ENCODE measurements around the gene ANKRD23.
A peak's percentile ranks its signal among the peaks of the same experiment; 100 is the strongest.

ANKRD23 gene

DNA sequence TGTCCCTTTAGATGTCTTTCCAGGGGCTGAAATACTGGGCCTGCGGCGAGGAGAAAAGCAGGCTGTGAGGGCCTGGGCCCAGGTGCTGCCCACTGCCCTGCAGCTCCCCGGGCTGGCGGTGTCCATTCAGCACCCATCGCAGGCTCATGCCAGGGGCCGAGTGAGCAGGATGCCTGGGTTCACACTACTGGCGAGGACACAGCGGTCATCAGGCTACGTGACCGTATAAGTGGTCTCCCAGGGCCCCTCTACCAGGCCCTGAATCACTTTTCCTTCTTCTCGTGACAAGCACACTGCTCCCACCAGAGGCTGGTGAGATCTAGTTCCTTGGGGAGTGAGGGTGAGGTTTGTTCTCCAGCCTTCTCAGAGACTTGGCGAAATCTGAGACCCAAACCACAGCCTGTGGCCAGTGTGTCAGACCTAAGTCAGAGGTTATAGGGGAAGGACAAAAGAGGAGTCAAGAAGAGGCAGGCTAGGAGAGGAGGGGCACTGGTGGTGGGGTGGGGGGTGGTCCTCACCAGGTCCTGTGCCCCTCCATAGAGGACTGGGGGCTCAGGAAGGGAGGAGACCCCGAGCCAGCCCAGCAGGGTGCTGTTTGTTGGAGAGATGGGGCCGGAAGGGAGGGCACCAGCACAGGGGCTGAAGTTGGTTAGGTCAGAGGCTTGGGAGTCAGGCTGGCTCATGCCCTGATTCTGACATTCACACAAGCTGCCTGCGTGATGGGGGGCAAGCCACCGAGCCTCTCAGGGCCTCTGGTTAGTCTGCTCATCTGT is 32.6 kb upstream of the ANKRD23 start:
- peak overlapping the region; percentile 36 for H3K27ac ChIP-seq (ENCODE audit: low read depth, low read length)
- H3K9ac ChIP-seq (ENCODE audit: low read depth, low read length) = no peak overlapping the region
- H3K4me1 ChIP-seq (ENCODE audit: control insufficient read depth, insufficient read depth, low read length) = peaks cover 36% of the 10 kb centered on the region
- H3K9me3 ChIP-seq (ENCODE audit: control insufficient read depth, insufficient read depth, low read length) = no peaks in the 10 kb centered on the region
- H3K36me3 ChIP-seq (ENCODE audit: control insufficient read depth, insufficient read depth, low read length) = no peaks in the 10 kb centered on the region
- no peaks in the 10 kb centered on the region for H3K27me3 ChIP-seq (ENCODE audit: control insufficient read depth, insufficient read depth, low read length)
- no peak overlapping the region for H3K4me3 ChIP-seq (ENCODE audit: low read depth, low read length)

DNA sequence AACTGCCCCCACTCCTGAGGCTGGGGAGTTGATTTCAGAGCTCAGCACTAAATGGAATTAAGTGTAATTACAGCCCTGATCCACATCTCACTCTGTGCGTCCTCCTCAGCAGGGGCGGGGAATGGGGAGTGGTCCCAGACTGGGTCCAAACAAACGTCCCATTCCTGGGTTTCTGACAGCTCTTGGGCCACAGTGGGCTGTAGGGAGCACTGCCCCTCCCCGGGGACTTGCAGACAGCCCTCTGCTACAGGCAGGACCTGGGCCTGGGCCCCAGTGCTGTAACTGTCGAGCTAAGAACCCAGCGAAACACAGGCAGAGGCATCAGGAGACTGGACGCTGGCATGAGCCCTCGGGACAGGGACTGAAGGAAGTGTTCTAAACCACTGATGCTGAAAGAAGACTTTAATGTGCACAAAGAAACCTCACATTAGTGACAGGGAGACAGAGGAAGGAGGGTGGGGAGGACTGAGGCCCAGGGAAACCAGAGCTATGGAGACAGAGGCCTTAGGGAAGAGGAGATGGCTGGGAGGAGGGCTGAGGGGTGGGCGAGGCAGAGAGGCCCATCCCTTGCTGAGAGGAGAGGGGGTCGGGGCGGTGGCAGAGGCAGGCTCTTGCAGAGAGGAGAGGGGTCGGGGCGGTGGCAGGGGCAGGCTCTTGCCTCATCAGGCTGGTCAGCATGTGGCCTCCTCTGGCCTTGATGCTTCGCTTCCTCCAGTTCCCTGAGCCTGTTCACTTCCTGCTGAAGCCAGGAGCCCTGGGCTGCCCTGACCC is 31.9 kb upstream of the ANKRD23 start:
- Histone ChIP-seq H3K4me1 (ENCODE audit: control insufficient read depth, insufficient read depth, low read length) (peaks cover 35% of the 10 kb centered on the region), H3K9me3 (ENCODE audit: control insufficient read depth, insufficient read depth, low read length) (no peaks in the 10 kb centered on the region), H3K9ac (ENCODE audit: low read depth, low read length) (no peak overlapping the region), H3K4me3 (ENCODE audit: low read depth, low read length) (no peak overlapping the region), H3K27ac (ENCODE audit: low read depth, low read length) (peak overlapping the region; percentile 36), H3K36me3 (ENCODE audit: control insufficient read depth, insufficient read depth, low read length) (no peaks in the 10 kb centered on the region), H3K27me3 (ENCODE audit: control insufficient read depth, insufficient read depth, low read length) (peaks cover 7% of the 10 kb centered on the region)

- H3K27me3 ChIP-seq (ENCODE audit: control insufficient read depth, insufficient read depth, low read length) = peaks cover 10% of the 10 kb centered on the region
- no peak overlapping the region for H3K9ac ChIP-seq (ENCODE audit: low read depth, low read length)
- no peak overlapping the region for H3K4me3 ChIP-seq (ENCODE audit: low read depth, low read length)
- no peak overlapping the region for H3K27ac ChIP-seq (ENCODE audit: low read depth, low read length)
- no peaks in the 10 kb centered on the region for H3K9me3 ChIP-seq (ENCODE audit: control insufficient read depth, insufficient read depth, low read length)
- H3K36me3 ChIP-seq (ENCODE audit: control insufficient read depth, insufficient read depth, low read length) = no peaks in the 10 kb centered on the region
- peaks cover 39% of the 10 kb centered on the region for H3K4me1 ChIP-seq (ENCODE audit: control insufficient read depth, insufficient read depth, low read length)
Measured at GRCh38 chr2:96874198-96874831, 30.5 kb upstream of the ANKRD23 start.

- no peaks in the 10 kb centered on the region for H3K36me3 ChIP-seq (ENCODE audit: control insufficient read depth, insufficient read depth, low read length)
- H3K4me1 ChIP-seq (ENCODE audit: control insufficient read depth, insufficient read depth, low read length) = peaks cover 39% of the 10 kb centered on the region
- no peak overlapping the region for H3K4me3 ChIP-seq (ENCODE audit: low read depth, low read length)
- no peak overlapping the region for H3K9ac ChIP-seq (ENCODE audit: low read depth, low read length)
- H3K27me3 ChIP-seq (ENCODE audit: control insufficient read depth, insufficient read depth, low read length) = peaks cover 10% of the 10 kb centered on the region
- H3K27ac ChIP-seq (ENCODE audit: low read depth, low read length) = no peak overlapping the region
- no peaks in the 10 kb centered on the region for H3K9me3 ChIP-seq (ENCODE audit: control insufficient read depth, insufficient read depth, low read length)
Measured at GRCh38 chr2:96873651-96874096, 29.9 kb upstream of the ANKRD23 start.

- H3K4me3 ChIP-seq (ENCODE audit: low read depth, low read length) = no peak overlapping the region
- H3K27ac ChIP-seq (ENCODE audit: low read depth, low read length) = no peak overlapping the region
- peaks cover 41% of the 10 kb centered on the region for H3K4me1 ChIP-seq (ENCODE audit: control insufficient read depth, insufficient read depth, low read length)
- H3K27me3 ChIP-seq (ENCODE audit: control insufficient read depth, insufficient read depth, low read length) = peaks cover 10% of the 10 kb centered on the region
- no peaks in the 10 kb centered on the region for H3K36me3 ChIP-seq (ENCODE audit: control insufficient read depth, insufficient read depth, low read length)
- H3K9me3 ChIP-seq (ENCODE audit: control insufficient read depth, insufficient read depth, low read length) = no peaks in the 10 kb centered on the region
- no peak overlapping the region for H3K9ac ChIP-seq (ENCODE audit: low read depth, low read length)
Measured at GRCh38 chr2:96872591-96873349, 28.9 kb upstream of the ANKRD23 start.

DNA sequence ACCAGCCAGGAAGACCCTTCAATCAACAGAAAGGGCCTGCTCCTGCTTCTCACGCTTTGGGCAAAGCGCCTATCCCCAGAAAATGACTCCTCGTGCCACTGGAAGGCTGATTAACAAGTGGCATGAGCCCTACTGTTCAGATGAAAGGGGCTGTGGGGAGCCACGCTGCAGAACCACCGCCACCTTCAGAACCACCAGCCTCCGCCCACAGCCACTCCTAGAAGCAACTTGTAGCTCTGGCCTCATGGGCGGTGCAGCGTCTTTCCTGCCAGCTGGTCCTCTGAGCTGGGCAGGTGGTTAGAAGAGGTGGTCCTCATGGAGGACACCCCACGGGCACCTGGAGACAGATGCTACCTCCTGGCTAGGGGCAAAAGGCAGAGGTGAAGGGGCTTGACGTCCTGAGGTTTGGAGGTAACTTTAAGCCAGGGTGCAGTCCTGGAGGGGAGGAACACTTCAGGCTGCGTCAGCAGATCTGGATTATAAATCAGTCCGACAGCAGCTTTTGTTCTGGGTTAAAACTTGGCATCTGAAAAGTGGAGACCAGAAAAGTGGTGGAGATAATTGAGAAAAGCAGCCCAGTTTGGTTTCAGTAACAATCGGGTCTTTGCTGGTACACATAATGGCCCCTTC is 26.9 kb upstream of the ANKRD23 start:
- H3K9ac ChIP-seq (ENCODE audit: low read depth, low read length) = peak overlapping the region; percentile 43; the same call in 1 of the 2 replicates
- peak overlapping the region; percentile 91 for H3K4me3 ChIP-seq (ENCODE audit: low read depth, low read length)
- no peak overlapping the region for H3K27ac ChIP-seq (ENCODE audit: low read depth, low read length)
- peaks cover 39% of the 10 kb centered on the region for H3K4me1 ChIP-seq (ENCODE audit: control insufficient read depth, insufficient read depth, low read length)
- no peaks in the 10 kb centered on the region for H3K9me3 ChIP-seq (ENCODE audit: control insufficient read depth, insufficient read depth, low read length)
- H3K27me3 ChIP-seq (ENCODE audit: control insufficient read depth, insufficient read depth, low read length) = peaks cover 10% of the 10 kb centered on the region
- H3K36me3 ChIP-seq (ENCODE audit: control insufficient read depth, insufficient read depth, low read length) = peaks cover 19% of the 10 kb centered on the region

DNA sequence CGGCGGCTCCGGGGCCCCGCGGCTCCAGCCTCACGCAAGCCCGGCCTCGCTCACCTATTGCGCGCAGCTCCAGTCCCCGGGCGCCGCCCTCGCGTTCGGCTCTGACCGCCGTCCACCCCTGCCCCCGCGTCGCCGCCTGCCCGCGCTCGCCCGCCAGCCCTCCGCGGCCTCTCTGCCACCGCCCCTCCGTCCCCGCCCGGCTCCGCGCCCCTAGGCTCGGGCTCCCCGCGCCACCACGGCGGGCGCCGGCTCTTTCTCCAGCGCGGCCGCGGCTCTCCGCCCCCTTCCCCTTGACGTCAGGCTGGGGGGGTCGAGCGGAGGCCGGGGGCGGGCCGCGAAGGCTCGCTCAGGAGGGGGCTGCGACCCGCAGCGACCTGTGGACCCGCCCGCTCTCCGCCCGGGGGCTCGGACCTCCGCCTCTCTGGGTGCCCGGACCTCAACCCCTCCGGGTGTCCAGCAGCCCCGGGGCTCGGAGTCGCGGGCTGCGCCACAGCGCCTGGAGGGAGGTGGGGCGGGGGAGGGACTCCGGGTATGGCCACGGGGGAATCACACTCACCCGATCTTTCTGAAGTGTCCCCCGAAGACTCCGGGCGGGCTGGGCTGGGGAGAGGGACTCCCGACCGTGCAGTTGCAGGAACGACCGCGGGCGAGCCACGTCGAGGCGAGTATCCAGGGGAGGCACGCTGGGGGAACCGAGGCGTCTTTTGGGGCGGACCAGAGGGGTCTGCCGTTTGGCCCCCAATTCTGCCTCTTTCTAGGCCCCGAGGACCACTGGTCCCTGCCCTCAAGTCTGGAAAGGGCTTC is 26.2 kb upstream of the ANKRD23 start, which contains the start of gene SEMA4C:
Gene SEMA4C (minus strand): TSS at position 259 of the 804 bp plus-strand sequence. CDS start 2,194 bp downstream, outside the sequence.
- peak within 1 kb of the TSS; percentile 93 for H3K9ac ChIP-seq (ENCODE audit: low read depth, low read length)
- H3K36me3 ChIP-seq (ENCODE audit: control insufficient read depth, insufficient read depth, low read length) = peaks cover 26% of the 10 kb centered on the region
- peak within 1 kb of the TSS; percentile 91 for H3K4me3 ChIP-seq (ENCODE audit: low read depth, low read length)
- H3K27me3 ChIP-seq (ENCODE audit: control insufficient read depth, insufficient read depth, low read length) = peaks cover 10% of the 10 kb centered on the region
- peaks cover 33% of the 10 kb centered on the region for H3K4me1 ChIP-seq (ENCODE audit: control insufficient read depth, insufficient read depth, low read length)
- no peaks in the 10 kb centered on the region for H3K9me3 ChIP-seq (ENCODE audit: control insufficient read depth, insufficient read depth, low read length)
- peak within 1 kb of the TSS; percentile 96 for H3K27ac ChIP-seq (ENCODE audit: low read depth, low read length)

DNA sequence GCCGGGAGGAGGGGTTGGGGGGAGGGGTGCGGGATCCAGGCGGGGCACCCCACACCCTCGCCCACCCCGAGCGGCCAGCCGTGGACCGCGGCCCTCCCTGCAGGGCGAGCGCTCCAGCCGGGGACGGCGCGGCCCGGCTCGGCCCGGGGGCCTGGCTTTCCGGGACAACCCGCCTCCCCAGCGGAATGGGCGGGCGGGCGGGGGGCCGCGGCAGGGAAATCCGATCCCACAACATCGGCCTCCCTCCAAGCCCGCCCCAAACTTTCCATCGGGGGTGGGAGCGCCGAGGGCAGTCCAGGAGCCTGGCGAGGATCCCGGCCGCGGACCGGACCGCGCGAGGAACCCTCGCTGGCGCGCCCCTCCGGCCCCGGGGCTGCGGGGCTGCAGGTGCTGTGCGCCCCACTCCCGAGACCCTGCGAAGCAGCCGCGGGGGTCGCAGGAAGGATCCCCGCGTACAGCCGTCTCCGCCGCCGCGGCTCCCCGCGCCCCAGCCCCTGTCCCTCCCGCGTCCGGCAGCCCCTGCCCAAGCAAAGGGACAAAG is 25.5 kb upstream of the ANKRD23 start:
- Histone ChIP-seq H3K36me3 (ENCODE audit: control insufficient read depth, insufficient read depth, low read length) (peaks cover 33% of the 10 kb centered on the region), H3K27me3 (ENCODE audit: control insufficient read depth, insufficient read depth, low read length) (peaks cover 10% of the 10 kb centered on the region), H3K27ac (ENCODE audit: low read depth, low read length) (peak overlapping the region; percentile 96), H3K9me3 (ENCODE audit: control insufficient read depth, insufficient read depth, low read length) (no peaks in the 10 kb centered on the region), H3K9ac (ENCODE audit: low read depth, low read length) (peak overlapping the region; percentile 93), H3K4me1 (ENCODE audit: control insufficient read depth, insufficient read depth, low read length) (peaks cover 26% of the 10 kb centered on the region), H3K4me3 (ENCODE audit: low read depth, low read length) (peak overlapping the region; percentile 91)

DNA sequence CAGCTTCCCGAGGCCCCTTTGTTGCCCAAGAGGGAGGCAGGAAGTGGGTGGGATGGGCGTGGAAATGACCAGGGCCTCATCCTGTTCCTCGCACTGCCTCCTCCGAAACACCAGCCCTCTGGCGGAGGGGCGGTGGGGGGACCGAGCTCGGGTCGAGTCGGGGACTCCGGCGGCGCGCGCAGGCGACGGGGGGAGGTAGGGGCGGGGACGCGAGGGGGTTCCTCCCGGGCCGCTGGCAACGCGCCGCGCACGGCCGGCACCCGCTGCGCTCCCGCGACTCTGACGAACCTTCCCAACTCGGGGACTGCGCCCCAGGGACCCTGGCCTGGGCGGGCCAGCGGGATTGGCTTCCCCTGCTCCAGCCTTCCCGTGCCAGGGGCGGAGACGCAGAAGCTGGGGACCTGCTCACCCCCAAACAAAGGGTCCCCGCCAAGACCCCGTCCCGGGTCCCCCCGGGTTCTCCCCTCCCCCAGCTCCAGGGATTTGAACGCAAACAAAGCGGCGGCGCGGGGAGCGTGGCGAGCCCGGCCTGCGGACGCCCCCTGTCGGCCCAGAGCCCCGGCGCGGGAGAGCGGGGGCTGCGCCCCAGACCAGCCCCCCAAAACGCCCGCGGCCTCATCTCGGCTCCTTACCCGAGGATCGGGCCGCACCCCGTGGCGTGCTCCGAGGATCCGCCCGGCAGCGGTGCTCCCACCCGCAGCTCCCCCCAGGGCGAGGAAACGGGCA is 24.9 kb upstream of the ANKRD23 start:
- peak overlapping the region; percentile 93 for H3K9ac ChIP-seq (ENCODE audit: low read depth, low read length)
- H3K4me3 ChIP-seq (ENCODE audit: low read depth, low read length) = peak overlapping the region; percentile 91
- H3K27ac ChIP-seq (ENCODE audit: low read depth, low read length) = peak overlapping the region; percentile 96
- peaks cover 39% of the 10 kb centered on the region for H3K36me3 ChIP-seq (ENCODE audit: control insufficient read depth, insufficient read depth, low read length)
- H3K4me1 ChIP-seq (ENCODE audit: control insufficient read depth, insufficient read depth, low read length) = peaks cover 20% of the 10 kb centered on the region
- peaks cover 10% of the 10 kb centered on the region for H3K27me3 ChIP-seq (ENCODE audit: control insufficient read depth, insufficient read depth, low read length)
- H3K9me3 ChIP-seq (ENCODE audit: control insufficient read depth, insufficient read depth, low read length) = no peaks in the 10 kb centered on the region
